ENCODE data around the gene ANKZF1.

ANKZF1 gene

GRCh38 chr2:219207884-219208740 is 21.5 kb upstream of the ANKZF1 start:
- DNase-seq = no peak

GRCh38 chr2:219209236-219210195 is 20.1 kb upstream of the ANKZF1 start:
- no peak for DNase-seq

GRCh38 chr2:219210196-219210885 is 19.3 kb upstream of the ANKZF1 start:
- no peak for DNase-seq

- DNase-seq = no peak
Measured at GRCh38 chr2:219210886-219211362, 18.7 kb upstream of the ANKZF1 start.

- no peak for DNase-seq
Measured at GRCh38 chr2:219213026-219213415, 16.6 kb upstream of the ANKZF1 start.

- no peak for DNase-seq
Measured at GRCh38 chr2:219213486-219214071, 16.0 kb upstream of the ANKZF1 start.

- no peak for DNase-seq
Measured at GRCh38 chr2:219214141-219214540, 15.5 kb upstream of the ANKZF1 start.

GRCh38 chr2:219214786-219215185 is 14.8 kb upstream of the ANKZF1 start:
- no peak for DNase-seq

- no peak for DNase-seq
Measured at GRCh38 chr2:219215871-219216534, 13.6 kb upstream of the ANKZF1 start.

- no peak for DNase-seq
Measured at GRCh38 chr2:219216535-219216915, 13.1 kb upstream of the ANKZF1 start.

- peak in 1 of 2 donors; percentile 25 for DNase-seq
Measured at GRCh38 chr2:219218217-219218731, 11.3 kb upstream of the ANKZF1 start.

- DNase-seq = peak; percentile 86 to 91
Measured at GRCh38 chr2:219218732-219219701, 10.6 kb upstream of the ANKZF1 start, which contains the start of gene ABCB6. ABCB6 (minus strand) TSS chr2:219218958; CDS start chr2:219218673, 285 bp downstream.

- no peak for DNase-seq
Measured at GRCh38 chr2:219219784-219220532, 9.6 kb upstream of the ANKZF1 start.

- no peak for DNase-seq
Measured at GRCh38 chr2:219220652-219221402, 8.8 kb upstream of the ANKZF1 start.

- DNase-seq = no peak
Measured at GRCh38 chr2:219221957-219222518, 7.6 kb upstream of the ANKZF1 start.

- DNase-seq = no peak
Measured at GRCh38 chr2:219223831-219224610, 5.6 kb upstream of the ANKZF1 start.

- no peak for DNase-seq
Measured at GRCh38 chr2:219225350-219225749, 4.3 kb upstream of the ANKZF1 start.

All from activated CD4-positive, alpha-beta T cell treated with anti-CD3 and anti-CD28 coated beads for 4 hours (primary cell).